Prostate gland (tissue), 2 donors: ENCODE data around the gene FRMPD4.

Experiments
- POLR2AphosphoS5 ChIP-seq: sonication (generic); formaldehyde crosslinking; IDR thresholded peaks from one replicate; pipeline ENCODE4 v1.6.1; 2017; ENCODE audit warnings: antibody characterized with exemption
- TF ChIP-seq, protein P1 (sequence below), 4 experiments: fragments of 200-600 bp in 2 of 4; fragments of 450-650 bp in 2 of 4; sonication (generic) in 2 of 4; IDR thresholded peaks; 1 replicate in 3 of 4; 2 replicates in 1 of 4; pipeline ENCODE4 v1.5.1; 2016 to 2019; ENCODE audit warnings: antibody characterized with exemption in 4 of 4, mild to moderate bottlenecking in 2 of 4, moderate library complexity in 2 of 4

DNA sequence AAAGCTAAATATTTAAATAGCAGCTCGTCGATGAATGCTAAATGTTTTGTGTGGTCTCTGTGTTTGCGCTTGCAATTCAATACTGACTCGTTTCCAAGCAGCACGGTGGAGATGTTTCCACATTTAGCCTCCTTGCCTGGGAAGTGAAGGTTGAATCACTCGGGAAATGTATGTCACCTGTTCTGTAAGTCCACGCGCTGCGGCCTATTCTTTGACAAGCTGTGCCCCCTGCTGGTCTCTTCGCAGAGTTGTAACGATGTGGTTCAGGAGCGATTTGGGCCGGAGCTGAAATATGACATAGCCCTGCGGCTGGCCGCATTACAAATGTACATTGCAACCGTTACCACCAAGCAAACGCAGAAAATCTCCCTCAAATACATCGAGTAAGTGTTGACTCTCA lies 563.4 kb downstream of the FRMPD4 start:
- TF ChIP-seq, protein P1, sequence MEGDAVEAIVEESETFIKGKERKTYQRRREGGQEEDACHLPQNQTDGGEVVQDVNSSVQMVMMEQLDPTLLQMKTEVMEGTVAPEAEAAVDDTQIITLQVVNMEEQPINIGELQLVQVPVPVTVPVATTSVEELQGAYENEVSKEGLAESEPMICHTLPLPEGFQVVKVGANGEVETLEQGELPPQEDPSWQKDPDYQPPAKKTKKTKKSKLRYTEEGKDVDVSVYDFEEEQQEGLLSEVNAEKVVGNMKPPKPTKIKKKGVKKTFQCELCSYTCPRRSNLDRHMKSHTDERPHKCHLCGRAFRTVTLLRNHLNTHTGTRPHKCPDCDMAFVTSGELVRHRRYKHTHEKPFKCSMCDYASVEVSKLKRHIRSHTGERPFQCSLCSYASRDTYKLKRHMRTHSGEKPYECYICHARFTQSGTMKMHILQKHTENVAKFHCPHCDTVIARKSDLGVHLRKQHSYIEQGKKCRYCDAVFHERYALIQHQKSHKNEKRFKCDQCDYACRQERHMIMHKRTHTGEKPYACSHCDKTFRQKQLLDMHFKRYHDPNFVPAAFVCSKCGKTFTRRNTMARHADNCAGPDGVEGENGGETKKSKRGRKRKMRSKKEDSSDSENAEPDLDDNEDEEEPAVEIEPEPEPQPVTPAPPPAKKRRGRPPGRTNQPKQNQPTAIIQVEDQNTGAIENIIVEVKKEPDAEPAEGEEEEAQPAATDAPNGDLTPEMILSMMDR (IDR thresholded peaks at IDR 0.05): peak in 3 of 4 experiments; percentile 27 to 59 (median 53)
- TF ChIP-seq POLR2AphosphoS5: no peak
